ENCODE results near the gene LRTM1.

LRTM1 gene

DNA sequence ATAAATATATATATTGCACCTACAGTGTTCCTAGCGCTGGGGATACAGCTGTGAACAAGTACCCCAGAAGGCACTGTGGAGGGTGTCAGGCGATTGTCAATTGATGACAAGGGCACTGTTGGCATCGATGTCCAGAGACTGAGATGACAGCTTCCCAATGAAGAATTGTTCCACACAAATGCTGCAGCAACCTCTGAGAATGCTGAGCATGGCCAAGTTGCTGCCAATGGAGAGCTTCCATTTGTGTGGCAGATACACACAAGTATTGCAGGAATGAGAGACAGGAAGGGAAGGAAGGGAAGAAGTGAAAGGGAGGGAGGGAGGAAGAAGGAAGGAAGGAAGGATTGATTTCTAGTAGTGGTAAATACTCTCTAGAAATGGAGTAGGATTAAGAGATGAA, 21.9 kb downstream of the LRTM1 start:
- TF ChIP-seq, protein P1, sequence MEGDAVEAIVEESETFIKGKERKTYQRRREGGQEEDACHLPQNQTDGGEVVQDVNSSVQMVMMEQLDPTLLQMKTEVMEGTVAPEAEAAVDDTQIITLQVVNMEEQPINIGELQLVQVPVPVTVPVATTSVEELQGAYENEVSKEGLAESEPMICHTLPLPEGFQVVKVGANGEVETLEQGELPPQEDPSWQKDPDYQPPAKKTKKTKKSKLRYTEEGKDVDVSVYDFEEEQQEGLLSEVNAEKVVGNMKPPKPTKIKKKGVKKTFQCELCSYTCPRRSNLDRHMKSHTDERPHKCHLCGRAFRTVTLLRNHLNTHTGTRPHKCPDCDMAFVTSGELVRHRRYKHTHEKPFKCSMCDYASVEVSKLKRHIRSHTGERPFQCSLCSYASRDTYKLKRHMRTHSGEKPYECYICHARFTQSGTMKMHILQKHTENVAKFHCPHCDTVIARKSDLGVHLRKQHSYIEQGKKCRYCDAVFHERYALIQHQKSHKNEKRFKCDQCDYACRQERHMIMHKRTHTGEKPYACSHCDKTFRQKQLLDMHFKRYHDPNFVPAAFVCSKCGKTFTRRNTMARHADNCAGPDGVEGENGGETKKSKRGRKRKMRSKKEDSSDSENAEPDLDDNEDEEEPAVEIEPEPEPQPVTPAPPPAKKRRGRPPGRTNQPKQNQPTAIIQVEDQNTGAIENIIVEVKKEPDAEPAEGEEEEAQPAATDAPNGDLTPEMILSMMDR (conservative IDR thresholded peaks at IDR 0.05) = no peak
- H3K27ac ChIP-seq = no peak overlapping the region

- H3K27ac ChIP-seq = no peak overlapping the region
- TF ChIP-seq, protein P1 (conservative IDR thresholded peaks at IDR 0.05) = no peak
These were observed 22.5 kb downstream of the LRTM1 start for GRCh38 chr3:54905261-54905888.

DNA sequence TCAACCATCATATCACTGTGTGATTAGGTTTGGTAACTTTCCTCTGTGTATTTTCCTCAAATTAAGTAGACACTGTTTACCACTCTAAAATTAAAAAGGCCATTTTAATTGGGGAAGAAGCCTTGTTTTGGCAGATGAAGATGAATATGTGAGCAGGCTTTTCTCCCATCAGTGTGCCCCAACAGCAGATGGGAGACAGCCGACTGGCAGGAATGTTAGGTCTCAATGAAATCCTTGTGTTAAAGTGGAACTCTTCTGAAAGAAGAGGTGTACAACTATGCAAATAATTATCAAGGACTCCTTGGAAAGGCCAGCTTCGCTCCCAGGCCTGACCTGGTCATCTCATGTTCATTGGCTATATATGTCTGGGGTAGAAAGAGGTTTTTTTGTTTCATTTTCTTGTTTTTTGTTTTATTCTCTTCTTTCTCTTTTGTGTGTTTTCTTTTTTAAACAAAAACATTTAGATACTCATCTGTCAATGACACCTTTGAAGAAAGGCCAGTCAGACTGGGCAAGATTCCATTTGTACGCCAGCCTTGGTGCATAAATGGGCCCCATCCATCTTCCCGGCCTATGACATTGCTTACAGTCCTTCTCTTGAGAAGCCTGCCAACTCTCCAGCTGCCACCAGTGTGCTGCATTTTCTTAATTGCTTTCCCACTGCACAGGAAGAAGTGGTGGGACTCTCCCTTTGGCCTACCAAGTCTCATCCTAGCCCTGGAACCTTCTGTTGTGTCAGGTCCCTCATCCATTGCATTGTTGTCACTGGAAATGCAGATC, 25.8 kb downstream of the LRTM1 start:
- TF ChIP-seq, protein P1 (conservative IDR thresholded peaks at IDR 0.05) = no peak
- no peak overlapping the region for H3K27ac ChIP-seq

GRCh38 chr3:54900838-54901591, 26.8 kb downstream of the LRTM1 start:
- H3K27ac ChIP-seq = no peak overlapping the region
- TF ChIP-seq, protein P1 (conservative IDR thresholded peaks at IDR 0.05) = no peak

DNA sequence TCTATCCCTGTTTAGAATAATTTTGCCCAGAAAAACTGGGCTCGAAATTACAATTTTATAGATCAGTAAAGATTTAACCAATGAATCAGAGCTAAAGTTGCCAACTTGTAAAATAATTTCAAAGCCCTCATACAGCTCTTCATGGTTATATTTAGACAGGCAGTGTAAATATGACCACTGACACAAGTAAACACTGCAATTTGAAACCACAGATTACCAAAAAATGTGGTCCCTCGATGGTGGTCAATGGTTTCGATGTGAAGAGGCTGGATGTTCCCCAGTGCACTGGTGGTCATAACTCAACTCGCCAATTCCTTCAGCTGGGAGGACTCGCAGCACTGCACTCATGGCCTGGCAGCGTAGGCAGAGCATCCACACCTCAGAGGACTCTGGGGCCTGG, 28.6 kb downstream of the LRTM1 start:
- peak overlapping the region; percentile 35; the same call in 1 of the 2 replicates for H3K27ac ChIP-seq
- TF ChIP-seq, protein P1 (conservative IDR thresholded peaks at IDR 0.05) = no peak

DNA sequence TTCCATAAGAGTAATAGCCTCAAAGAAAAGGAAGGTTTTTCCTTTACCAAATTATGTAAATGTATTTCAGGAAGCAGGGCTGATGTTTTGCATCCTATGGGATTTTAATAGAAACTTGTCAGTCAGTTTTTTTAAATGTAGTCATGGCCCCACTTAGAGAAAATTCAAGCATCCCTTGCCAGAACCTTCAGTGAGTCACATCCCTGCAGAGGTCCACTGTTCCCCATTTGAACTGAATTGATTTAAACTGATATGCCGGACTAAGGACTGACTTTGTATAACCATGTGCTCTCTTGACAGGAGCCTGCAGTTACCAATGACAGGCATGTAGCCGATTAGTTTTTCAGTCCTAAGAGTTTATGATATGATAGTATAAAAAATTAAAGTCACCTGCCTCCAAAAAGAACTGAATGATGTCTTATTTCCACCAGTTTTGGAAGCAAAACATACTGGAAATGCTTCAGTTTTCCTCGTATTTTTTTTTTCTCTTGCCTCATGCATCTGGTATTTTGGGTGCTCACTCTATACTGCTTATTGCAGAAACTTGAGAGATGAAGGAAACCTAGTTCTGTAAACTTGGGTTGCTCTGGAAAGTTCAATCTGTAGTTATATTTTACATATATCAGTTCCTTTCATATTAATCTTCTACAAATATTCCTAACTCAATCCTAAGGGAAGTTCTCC, 30.7 kb downstream of the LRTM1 start:
- no peak overlapping the region for H3K27ac ChIP-seq
- TF ChIP-seq, protein P1 (conservative IDR thresholded peaks at IDR 0.05) = no peak

DNA sequence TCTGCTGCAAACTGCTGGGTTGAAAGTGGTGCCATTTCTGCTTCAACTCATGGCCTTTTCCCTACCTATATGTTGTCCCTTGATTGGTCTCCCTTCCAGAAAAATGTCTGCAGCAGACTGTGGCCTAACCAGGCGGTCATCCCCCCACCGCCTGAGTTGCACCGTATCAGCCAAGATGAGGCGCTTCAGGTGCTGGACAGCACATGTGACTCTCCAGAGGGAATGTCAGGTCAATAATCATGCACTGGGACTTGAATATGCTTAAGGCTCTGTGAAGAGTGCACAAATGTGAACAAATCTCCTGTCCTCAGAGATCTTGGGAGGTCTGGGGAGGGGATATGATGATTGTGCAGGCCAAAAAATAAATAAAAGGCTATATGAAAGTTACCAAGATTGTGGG, 32.2 kb downstream of the LRTM1 start:
- no peak overlapping the region for H3K27ac ChIP-seq
- TF ChIP-seq, protein P1 (conservative IDR thresholded peaks at IDR 0.05) = no peak

All from VCaP (cell line).